Heart left ventricle (tissue), 16 donors: ENCODE measurements around the gene IGF2BP3. TPM values are rescaled to one million over a fixed set of nuclear protein-coding genes. Genes with fewer than 3 reads are reported as not detected.

ENCODE experiments used
- ATAC-seq, 4 donors: fragments of 200-7000 bp; cut with Tn5 transposase; one replicate each; pipeline ENCODE4 v1.9.1; 2020 to 2022; ENCODE audit warnings: moderate library complexity in 4 of 4, mild to moderate bottlenecking in 3 of 4, moderate number of reproducible peaks in 1 of 4
- DNase-seq, 5 donors: peaks; one replicate each; pipeline ENCODE4 v3.0.0-alpha.2; 2020
- H3K27ac ChIP-seq, 12 donors: fragments of 200-600 bp; sonication (generic) in 4 of 12; one replicate each; pipeline versions ENCODE4 v1.5.0 to v1.8.0; 2016 to 2022; ENCODE audit warnings: mild to moderate bottlenecking in 2 of 12
- H3K27me3 ChIP-seq, 9 donors: fragments of 200-600 bp; sonication (generic) in 2 of 9; one replicate each; pipeline versions ENCODE4 v1.5.1 to v1.8.0; 2016 to 2022; ENCODE audit warnings: mild to moderate bottlenecking in 3 of 9
- H3K36me3 ChIP-seq, 9 donors: fragments of 200-600 bp; sonication (generic) in 2 of 9; one replicate each; pipeline versions ENCODE4 v1.5.0 to v1.8.0; 2018 to 2022; ENCODE audit warnings: mild to moderate bottlenecking in 2 of 9
- H3K4me1 ChIP-seq, 12 donors: fragments of 200-600 bp; sonication (generic) in 4 of 12; one replicate each; pipeline versions ENCODE4 v1.5.0 to v1.8.0; 2016 to 2022; ENCODE audit warnings: mild to moderate bottlenecking in 3 of 12
- H3K4me3 ChIP-seq, 12 donors: fragments of 200-600 bp; sonication (generic) in 4 of 12; one replicate each; pipeline versions ENCODE4 v1.5.0 to v1.8.0; 2017 to 2022; ENCODE audit warnings: mild to moderate bottlenecking in 9 of 12, moderate library complexity in 4 of 12
- H3K9me3 ChIP-seq, 12 donors: fragments of 200-600 bp; sonication (generic) in 4 of 12; one replicate each; pipeline versions ENCODE4 v1.5.0 to v1.8.0; 2016 to 2022; ENCODE audit warnings: mild to moderate bottlenecking in 1 of 12
- CTCF ChIP-seq, 12 donors: fragments of 200-600 bp; sonication (generic) in 4 of 12; IDR thresholded peaks; one replicate each; pipeline versions ENCODE4 v1.5.0 to v1.8.0; 2018 to 2022; ENCODE audit warnings: antibody characterized with exemption in 12 of 12, mild to moderate bottlenecking in 5 of 12
- POLR2A ChIP-seq, 2 donors: fragments of 450-650 bp; IDR thresholded peaks; one replicate each; pipeline ENCODE4 v1.6.1; 2017; ENCODE audit warnings: antibody characterized with exemption in 2 of 2, mild to moderate bottlenecking in 2 of 2, moderate library complexity in 2 of 2
- WGBS, 4 donors: extraction: QIAGEN DNeasy Blood & Tissue Kit in 2 of 4; methylation state at CpG; one replicate each; pipeline versions ENCODE4 v1.1.5 to v1.1.7; 2013 to 2018; 5-methylcytosine and 5-hydroxymethylcytosine counted together
- intact Hi-C, 10 donors: fragments of 100-400 bp; cut with DNase I; formaldehyde crosslinking; loops; one replicate each; pipeline versions ENCODE4 v1.11.1 to v1.14.2; 2022
- polyA plus RNA-seq, 2 donors: library from polyadenylated mRNA; stranded (reverse); fragments of 200-250 nt; gene quantifications; one replicate each; pipeline ENCODE4 v1.2.3, GENCODE V29; 2013
- total RNA-seq, 9 donors: library from RNA; depleted of rRNA in 2 of 9; stranded (reverse); fragments of >200 nt in 2 of 9; fragmentation: NEBNext Ultra II Directional in 3 of 9; extraction: Animal tissue kit (Norgen Biotek cat#: 25700) in 3 of 9; gene quantifications; one replicate each; pipeline versions ENCODE4 v1.1.0 to v1.2.4, GENCODE V29; 2016 to 2023
- donor health status: ischemic (EF 13 %, LVEDD 7.1; RV severe dilation, severe dysfunction).
- donor health status: healthy with polysubstance abuse.
- donor health status: DM: no; HTN: yes; CAD: no.
- donor health status: DM: no; HTN: no; CAD: no.
- donor health status: ischemic (EF 25% LVEDD 6.9; RV normal size, moderate dysfunction).
- donor health status: ischemic (EF 25% LVEDD 5.7; RV mildly dilated, moderate dysfunction).
- donor health status: healthy.
- donor health status: DM: yes; HTN: yes; CAD: no.
- donor health status: ischemic (EF 35%, LVEDD 5.7; RV mildly dilated, moderate dysfunction).
- donor health status: nonischemic (EF 11% LVEDD 7.7; RV severe dilation, severe dysfunction).
- donor health status: DM: yes; HTN: yes; CAD: no.
- donor health status: PGD.
- donor health status: ischemic (EF 29% LVEDD 5.4; RV normal size, mild dysfunction).
- donor health status: nonischemic (EF 23%, LVEDD 6.1; RV moderate dilation, normal function).

IGF2BP3 gene
- total and polyA plus RNA-seq, 11 donors = 0.27 to 2.2 (median 0.50) TPM; not detected in 5

GRCh38 chr7:23295401-23295697 is 174.9 kb downstream of the IGF2BP3 start:
- no peak for ATAC-seq
- H3K27me3 ChIP-seq = peaks cover 0 to 7% (median 0%) of the 10 kb centered on the region in 9 donors

GRCh38 chr7:23294549-23295400 is 175.5 kb downstream of the IGF2BP3 start:
- 81 to 90% (median 84%) methylated on average over 6 of the region's 6 CpGs for WGBS, 4 donors
- Histone ChIP-seq H3K9me3 (no peaks in the 10 kb centered on the region), H3K4me1 (peaks cover 0 to 13% (median 7%) of the 10 kb centered on the region in 12 donors), H3K36me3 (no peaks in the 10 kb centered on the region), H3K27me3 (peaks cover 0 to 7% (median 0%) of the 10 kb centered on the region in 9 donors), H3K4me3 (no peak overlapping the region), H3K27ac (no peak overlapping the region)
- intact Hi-C loops = loop anchor here in 3 of 10 donors (5.0 to 10.0 kb wide), 3 partner anchors 190 to 240 kb away; partner anchors contain the start of genes TRA2A (in 2 of the 3) and KLHL7 (in 1 of the 3)
- DNase-seq = no peak
- no peak for ATAC-seq
- TF ChIP-seq POLR2A (IDR thresholded peaks at IDR 0.05) (no peak), CTCF (IDR thresholded peaks at IDR 0.05) (no peak)

More at GRCh38 chr7:23295401-23295697, 174.9 kb downstream of the IGF2BP3 start:
- no peak for TF ChIP-seq POLR2A (IDR thresholded peaks at IDR 0.05)
- no peak for TF ChIP-seq CTCF (IDR thresholded peaks at IDR 0.05)
- H3K4me1 ChIP-seq = peaks cover under 1 to 18% (median 12%) of the 10 kb centered on the region in 12 donors
- no peak overlapping the region for H3K4me3 ChIP-seq
- DNase-seq = no peak
- no peaks in the 10 kb centered on the region for H3K9me3 ChIP-seq
- intact Hi-C loops = loop anchor here in 3 of 10 donors (5.0 to 10.0 kb wide), 3 partner anchors 191 to 239 kb away; partner anchors contain the start of genes TRA2A (in 2 of the 3) and KLHL7 (in 1 of the 3)
- no peak overlapping the region for H3K27ac ChIP-seq
- no peaks in the 10 kb centered on the region for H3K36me3 ChIP-seq

DNA sequence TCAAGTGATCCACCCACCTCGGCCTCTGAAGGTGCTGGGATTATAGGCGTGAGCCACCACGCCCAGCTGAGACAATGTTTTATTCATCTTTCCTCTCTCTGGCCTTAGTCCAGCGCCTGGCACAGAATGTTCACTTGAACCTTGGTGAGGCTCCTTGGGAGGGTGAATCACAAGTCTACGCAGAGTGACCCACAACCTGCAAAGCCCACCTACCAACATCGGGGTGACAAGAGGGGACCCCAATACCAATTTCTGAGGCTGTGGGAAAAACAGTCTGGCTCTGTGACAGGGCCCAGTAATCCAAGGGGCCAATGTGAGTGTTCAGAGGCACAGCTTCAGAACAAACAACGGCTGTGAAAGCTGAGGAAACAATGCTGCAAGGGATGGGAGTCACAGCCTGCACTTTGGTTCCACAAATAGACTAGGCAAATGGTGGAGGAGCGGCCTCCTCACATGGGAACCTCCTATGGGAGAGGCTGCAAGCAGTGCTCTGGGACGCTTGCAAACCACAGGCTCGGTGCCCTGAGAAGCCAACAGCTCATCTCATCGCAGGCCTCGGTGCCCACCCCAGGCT is 176.7 kb downstream of the IGF2BP3 start:
- peaks cover 0 to 8% (median 4%) of the 10 kb centered on the region in 12 donors for H3K4me1 ChIP-seq
- H3K4me3 ChIP-seq = no peak overlapping the region
- 85 to 93% (median 87%) methylated on average over 10 to 12 of the region's 12 CpGs for WGBS, 4 donors
- no peaks in the 10 kb centered on the region for H3K9me3 ChIP-seq
- H3K27ac ChIP-seq = no peak overlapping the region
- DNase-seq (no peak), ATAC-seq (no peak)
- peaks cover 0 to 7% (median 0%) of the 10 kb centered on the region in 9 donors for H3K27me3 ChIP-seq
- intact Hi-C loops = loop anchor here in 2 of 10 donors (10.0 kb wide), 2 partner anchors 189 to 241 kb away; partner anchors contain the start of genes KLHL7 (in 1 of the 2) and TRA2A (in 1 of the 2)
- TF ChIP-seq CTCF (IDR thresholded peaks at IDR 0.05) (no peak), POLR2A (IDR thresholded peaks at IDR 0.05) (no peak)
- H3K36me3 ChIP-seq = no peaks in the 10 kb centered on the region

DNA sequence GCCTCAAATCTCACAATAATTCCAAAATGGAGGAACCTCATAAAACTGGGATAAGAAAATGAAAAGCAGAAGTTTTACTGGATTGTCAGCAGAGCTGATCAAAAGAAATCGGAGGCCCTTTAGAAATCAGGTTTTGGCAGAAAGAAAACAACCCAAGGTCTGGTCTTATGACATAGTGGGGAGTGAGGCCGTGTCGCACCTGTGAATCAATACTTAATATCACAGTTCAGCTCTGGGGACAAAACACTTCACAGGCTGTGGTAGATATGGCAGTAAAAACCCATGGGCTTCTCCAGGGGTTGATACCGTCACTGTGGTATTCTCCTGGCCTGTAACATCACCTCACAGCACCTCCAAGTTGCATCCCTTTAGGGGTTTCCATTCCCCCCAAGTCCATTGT is 177.7 kb downstream of the IGF2BP3 start:
- peaks cover 0 to 7% (median 0%) of the 10 kb centered on the region in 9 donors for H3K27me3 ChIP-seq
- no peak for DNase-seq
- 93 to 98% (median 96%) methylated on average over 4 of the region's 4 CpGs for WGBS, 4 donors
- H3K4me3 ChIP-seq = no peak overlapping the region
- TF ChIP-seq CTCF (IDR thresholded peaks at IDR 0.05) (no peak), POLR2A (IDR thresholded peaks at IDR 0.05) (no peak)
- no peaks in the 10 kb centered on the region for H3K36me3 ChIP-seq
- no peak overlapping the region for H3K27ac ChIP-seq
- H3K9me3 ChIP-seq = no peaks in the 10 kb centered on the region
- H3K4me1 ChIP-seq = no peaks in the 10 kb centered on the region
- no peak for ATAC-seq
- intact Hi-C loops = loop anchor here in 2 of 10 donors (10.0 kb wide), 2 partner anchors 188 to 242 kb away; partner anchors contain the start of genes KLHL7 (in 1 of the 2) and TRA2A (in 1 of the 2)
